Activated naive CD8-positive, alpha-beta T cell treated with anti-CD3 and anti-CD28 coated beads, Interleukin-2, amount 50 U/mL, for 24 hours (primary cell): Measurements from ENCODE around the gene ITGA6.

Experiments
- ATAC-seq: fragments of 150-1000 bp; cut with Tn5 transposase; one replicate; pipeline ENCODE4 v1.10.0; 2021
- DNase-seq: peaks from one replicate; pipeline ENCODE4 v3.0.0; 2021
- H3K27ac Mint-ChIP-seq: one replicate; pipeline ENCODE4 v1.8.0; 2021; ENCODE audit warnings: mild to moderate bottlenecking, mixed read lengths
- H3K27me3 Mint-ChIP-seq: one replicate; pipeline ENCODE4 v1.8.0; 2021; ENCODE audit warnings: mixed read lengths
- H3K36me3 Mint-ChIP-seq: one replicate; pipeline ENCODE4 v1.8.0; 2021; ENCODE audit warnings: low read depth, mixed read lengths
- H3K4me1 Mint-ChIP-seq: one replicate; pipeline ENCODE4 v1.8.0; 2021; ENCODE audit warnings: mixed read lengths
- H3K4me3 Mint-ChIP-seq: one replicate; pipeline ENCODE4 v1.8.0; 2021; ENCODE audit warnings: mild to moderate bottlenecking, moderate library complexity, mixed read lengths
- H3K9me3 Mint-ChIP-seq: one replicate; pipeline ENCODE4 v1.8.0; 2021; ENCODE audit warnings: mixed read lengths

Gene ITGA6

DNA sequence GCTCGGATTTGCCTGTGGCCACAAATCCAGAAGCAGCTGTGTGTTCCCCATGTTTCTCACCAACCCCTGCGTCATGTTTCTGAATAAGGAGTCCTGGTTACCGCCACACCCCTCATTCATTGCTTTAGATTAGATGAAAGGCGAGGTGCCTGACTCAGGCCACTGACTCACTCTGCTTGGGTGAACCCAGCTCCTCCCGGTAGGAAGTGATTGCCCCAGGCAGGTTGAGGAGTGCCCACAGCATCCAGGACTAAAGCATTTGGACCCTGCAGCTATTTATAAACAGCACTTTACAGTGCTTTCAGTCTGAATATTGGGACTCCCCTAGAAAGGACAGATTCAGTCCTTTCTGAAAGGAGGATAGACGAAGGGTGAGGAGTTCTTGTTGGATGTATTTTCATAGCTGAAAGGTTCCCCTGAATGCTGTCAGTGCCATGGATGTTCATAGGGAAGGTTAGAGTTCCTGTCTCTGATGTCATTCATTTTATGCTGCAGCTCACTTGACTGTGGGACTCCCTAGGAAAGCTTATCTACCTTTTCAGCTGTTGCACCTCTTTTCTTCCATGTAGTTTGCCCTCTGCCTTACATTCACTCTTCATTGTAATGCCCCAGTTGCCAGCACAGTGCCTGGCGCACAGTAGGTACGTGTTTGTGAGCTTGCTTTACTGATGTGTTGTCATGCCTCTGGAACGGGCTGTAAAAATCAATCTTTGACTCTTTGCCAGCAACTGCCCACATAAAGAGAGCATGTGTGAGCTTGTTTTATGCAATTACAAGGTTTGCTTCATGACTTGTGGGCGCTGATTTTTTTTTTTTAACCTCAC is 14.9 kb downstream of the ITGA6 start:
- peak overlapping the region; percentile 69 for H3K27ac Mint-ChIP-seq
- ATAC-seq = peak; percentile 74
- no peaks in the 10 kb centered on the region for H3K36me3 Mint-ChIP-seq
- H3K27me3 Mint-ChIP-seq = no peaks in the 10 kb centered on the region
- peak overlapping the region; percentile 65 for H3K4me3 Mint-ChIP-seq
- peak; percentile 65 for DNase-seq
- no peaks in the 10 kb centered on the region for H3K9me3 Mint-ChIP-seq
- peaks cover 49% of the 10 kb centered on the region for H3K4me1 Mint-ChIP-seq

- DNase-seq = no peak
- H3K36me3 Mint-ChIP-seq = no peaks in the 10 kb centered on the region
- H3K4me3 Mint-ChIP-seq = no peak overlapping the region
- H3K4me1 Mint-ChIP-seq = peaks cover 66% of the 10 kb centered on the region
- H3K9me3 Mint-ChIP-seq = no peaks in the 10 kb centered on the region
- H3K27ac Mint-ChIP-seq = no peak overlapping the region
- ATAC-seq = no peak
- no peaks in the 10 kb centered on the region for H3K27me3 Mint-ChIP-seq
These were observed 18.5 kb downstream of the ITGA6 start for GRCh38 chr2:172445851-172446250.

DNA sequence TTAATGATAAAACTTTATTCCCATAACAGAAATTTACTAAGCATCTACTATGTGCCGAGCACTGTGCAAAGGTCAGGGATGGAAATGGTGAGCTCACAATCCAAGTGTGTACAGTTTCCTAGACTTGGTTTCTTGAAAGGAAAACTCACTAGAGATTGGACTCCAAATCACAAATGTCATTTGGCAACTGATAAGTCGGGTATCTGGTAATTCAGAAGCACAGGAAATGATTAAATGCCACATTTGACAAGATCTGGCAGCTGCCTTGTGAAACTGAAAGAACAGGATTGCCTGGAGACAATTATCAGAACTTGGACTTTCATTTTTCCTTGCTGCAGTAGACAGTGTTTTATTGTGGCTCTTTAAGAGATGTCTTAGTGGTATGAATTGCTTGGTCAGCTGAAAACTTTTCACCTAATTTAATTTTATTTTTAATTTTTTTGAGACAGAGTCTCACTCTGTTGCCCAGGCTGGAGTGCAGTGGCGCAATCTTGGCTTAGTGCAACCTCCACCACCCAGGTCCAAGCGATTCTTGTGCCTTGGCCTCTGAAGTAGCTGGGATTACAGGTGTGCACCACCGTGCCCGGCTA is 19.2 kb downstream of the ITGA6 start:
- no peak for DNase-seq
- Mint-ChIP-seq H3K36me3 (no peaks in the 10 kb centered on the region), H3K27me3 (no peaks in the 10 kb centered on the region), H3K9me3 (no peaks in the 10 kb centered on the region), H3K27ac (peak overlapping the region; percentile 11), H3K4me1 (peaks cover 62% of the 10 kb centered on the region), H3K4me3 (no peak overlapping the region)
- ATAC-seq = peak; percentile 54

DNA sequence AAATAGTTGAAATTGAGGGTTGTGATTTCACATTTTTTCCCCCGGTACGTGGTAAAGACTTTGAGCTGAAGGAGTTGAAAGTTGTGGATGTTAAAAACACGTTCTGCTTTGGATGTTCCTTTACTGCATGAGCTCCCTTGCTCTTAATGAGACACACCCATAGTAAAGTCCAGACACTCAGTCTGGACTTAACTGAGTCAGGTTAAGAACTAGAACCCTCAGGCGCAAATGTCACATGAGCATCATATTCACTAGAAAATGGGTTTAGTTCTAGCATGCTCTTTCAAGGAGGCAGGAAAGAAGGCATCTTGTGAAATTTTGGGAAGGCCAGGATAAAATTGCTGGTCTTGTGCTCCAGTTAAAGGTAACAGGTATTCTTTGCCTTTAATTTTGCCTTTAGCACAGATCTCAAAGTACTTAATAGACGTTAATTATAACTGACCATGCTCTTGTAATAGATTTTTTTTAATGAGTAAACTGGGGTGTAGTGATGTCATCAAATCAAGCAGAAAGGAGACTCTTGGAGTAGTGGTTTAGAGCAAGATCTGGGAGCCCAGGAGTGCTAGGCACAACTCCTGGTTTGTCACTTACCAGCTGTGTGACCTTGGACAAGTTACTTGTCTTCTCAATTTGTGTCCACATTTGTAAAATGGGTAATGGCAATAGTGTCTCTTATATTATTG is 20.6 kb downstream of the ITGA6 start:
- DNase-seq (no peak), ATAC-seq (no peak)
- no peaks in the 10 kb centered on the region for H3K9me3 Mint-ChIP-seq
- no peak overlapping the region for H3K4me3 Mint-ChIP-seq
- H3K4me1 Mint-ChIP-seq = peaks cover 58% of the 10 kb centered on the region
- no peaks in the 10 kb centered on the region for H3K27me3 Mint-ChIP-seq
- H3K36me3 Mint-ChIP-seq = no peaks in the 10 kb centered on the region
- H3K27ac Mint-ChIP-seq = no peak overlapping the region

DNA sequence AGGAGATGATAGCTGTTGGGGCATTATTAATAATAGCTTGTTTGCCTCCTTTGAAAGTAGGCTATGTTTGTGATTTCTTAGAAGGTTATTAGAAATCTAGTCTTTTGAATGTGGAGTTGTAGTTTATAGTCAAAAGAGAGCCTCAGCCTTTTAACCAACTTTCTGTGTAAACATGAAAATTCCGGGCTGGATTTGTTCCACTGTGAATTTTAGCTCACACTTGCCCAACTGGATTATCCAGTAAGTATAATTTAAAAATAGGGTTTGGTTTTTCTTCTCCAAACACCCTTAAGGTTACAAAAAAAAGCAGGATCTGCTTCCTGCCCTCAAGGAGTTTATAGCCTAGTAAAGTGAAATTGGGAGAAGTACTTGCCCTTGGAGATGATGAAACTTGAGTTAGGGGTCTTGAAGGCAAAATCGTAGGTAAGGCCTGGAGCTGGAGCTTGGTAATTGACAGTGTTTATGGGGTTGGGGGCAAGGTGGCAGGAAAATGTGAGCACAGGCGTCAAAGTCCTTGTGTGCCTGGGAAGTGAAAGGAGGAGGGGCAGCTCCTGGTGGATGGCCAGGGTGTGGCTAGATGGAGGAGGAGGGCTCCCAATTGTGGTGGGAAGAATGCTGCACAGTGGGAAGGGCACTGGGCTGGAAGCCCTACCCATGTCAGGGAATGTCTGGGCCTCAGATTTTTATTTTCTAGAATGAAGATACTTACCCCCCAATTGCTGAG is 21.3 kb downstream of the ITGA6 start:
- peaks cover 54% of the 10 kb centered on the region for H3K4me1 Mint-ChIP-seq
- no peak for ATAC-seq
- H3K27me3 Mint-ChIP-seq = no peaks in the 10 kb centered on the region
- DNase-seq = no peak
- no peaks in the 10 kb centered on the region for H3K36me3 Mint-ChIP-seq
- no peaks in the 10 kb centered on the region for H3K9me3 Mint-ChIP-seq
- no peak overlapping the region for H3K4me3 Mint-ChIP-seq
- H3K27ac Mint-ChIP-seq = no peak overlapping the region

GRCh38 chr2:172449911-172450550 is 22.6 kb downstream of the ITGA6 start:
- H3K36me3 Mint-ChIP-seq = no peaks in the 10 kb centered on the region
- peaks cover 63% of the 10 kb centered on the region for H3K4me1 Mint-ChIP-seq
- no peaks in the 10 kb centered on the region for H3K27me3 Mint-ChIP-seq
- peak; percentile 27 for ATAC-seq
- no peak overlapping the region for H3K4me3 Mint-ChIP-seq
- H3K27ac Mint-ChIP-seq = peak overlapping the region; percentile 17
- DNase-seq = no peak
- H3K9me3 Mint-ChIP-seq = no peaks in the 10 kb centered on the region

DNA sequence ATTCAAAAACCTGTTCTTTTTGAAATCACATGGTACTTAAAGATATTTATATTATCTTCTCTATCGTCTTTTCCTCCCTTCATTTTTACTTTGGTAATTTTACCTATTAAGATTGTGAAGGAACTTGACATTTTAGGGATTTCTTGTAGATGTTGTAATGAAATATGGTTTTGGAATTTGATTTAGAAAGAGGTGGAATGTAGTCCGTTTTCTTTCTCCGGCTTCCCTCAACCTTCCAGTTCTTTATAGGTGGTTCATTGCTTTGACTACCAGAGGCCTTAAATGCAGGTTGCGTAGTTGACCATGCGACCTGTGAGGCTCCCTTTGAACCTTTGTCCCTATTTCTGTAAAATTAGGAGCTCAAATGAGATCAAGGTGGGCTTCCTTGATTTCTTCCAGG is 24.5 kb downstream of the ITGA6 start:
- Mint-ChIP-seq H3K27me3 (no peaks in the 10 kb centered on the region), H3K36me3 (no peaks in the 10 kb centered on the region), H3K27ac (no peak overlapping the region), H3K9me3 (no peaks in the 10 kb centered on the region), H3K4me1 (peaks cover 66% of the 10 kb centered on the region), H3K4me3 (no peak overlapping the region)
- ATAC-seq = no peak
- no peak for DNase-seq

GRCh38 chr2:172452845-172453244 is 25.5 kb downstream of the ITGA6 start:
- Mint-ChIP-seq H3K4me3 (no peak overlapping the region), H3K27ac (no peak overlapping the region), H3K36me3 (no peaks in the 10 kb centered on the region), H3K9me3 (no peaks in the 10 kb centered on the region), H3K4me1 (peaks cover 64% of the 10 kb centered on the region), H3K27me3 (no peaks in the 10 kb centered on the region)
- DNase-seq (no peak), ATAC-seq (no peak)

DNA sequence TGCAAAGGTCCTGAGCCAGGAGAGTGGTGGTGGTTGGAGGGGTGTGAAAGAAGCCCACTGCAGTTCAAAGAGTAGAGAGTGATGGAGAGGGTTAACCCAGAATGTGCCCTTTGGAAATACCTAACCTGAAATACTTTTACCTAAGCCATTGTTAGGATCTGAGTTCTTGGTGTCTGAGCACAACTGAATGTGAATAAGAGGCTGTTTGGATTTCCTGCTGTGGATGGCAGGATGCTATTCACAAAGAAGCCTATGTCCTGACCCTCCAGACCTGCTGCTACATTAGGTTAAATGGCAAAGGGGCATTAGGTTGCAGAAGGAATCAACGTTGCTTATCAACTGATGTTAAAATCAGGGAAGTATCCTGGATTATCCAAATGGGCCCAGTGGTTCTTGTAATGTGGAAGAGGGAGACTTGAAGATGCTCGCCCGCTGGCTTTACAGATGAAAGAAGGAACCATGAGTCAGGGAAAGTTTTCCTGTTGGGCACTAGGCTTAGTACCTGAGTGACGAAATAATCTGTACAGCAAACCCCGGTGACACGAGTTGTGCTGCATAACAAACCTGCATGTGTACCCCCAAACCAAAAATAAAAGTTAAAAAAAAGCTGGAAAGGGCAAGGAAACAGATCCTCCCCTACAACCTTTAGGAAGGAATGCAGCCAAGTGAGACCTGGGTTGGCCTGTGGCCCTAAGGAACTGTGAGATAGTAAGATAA is 27.2 kb downstream of the ITGA6 start:
- H3K36me3 Mint-ChIP-seq = no peaks in the 10 kb centered on the region
- no peak overlapping the region for H3K27ac Mint-ChIP-seq

DNA sequence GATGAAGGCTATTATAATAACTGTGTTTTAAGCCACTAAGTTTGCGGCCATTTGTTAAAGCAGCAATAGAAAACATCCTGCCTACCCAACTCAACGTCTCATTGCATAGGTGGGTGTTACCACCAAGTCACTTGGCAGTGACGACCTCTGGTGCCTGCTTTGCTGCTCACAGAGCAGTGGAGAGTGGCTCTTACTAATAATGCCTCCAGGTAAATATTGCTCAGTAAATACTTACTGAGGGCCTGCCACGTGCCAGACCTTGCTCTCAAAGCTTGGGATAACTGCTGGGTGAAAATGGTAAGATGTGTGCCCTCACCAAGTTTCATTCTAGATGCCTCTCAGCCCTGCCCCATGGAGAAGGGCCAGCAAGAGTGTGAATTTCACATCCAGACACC is 27.7 kb downstream of the ITGA6 start:
- DNase-seq = no peak
- Mint-ChIP-seq H3K9me3 (no peaks in the 10 kb centered on the region), H3K27me3 (no peaks in the 10 kb centered on the region), H3K36me3 (no peaks in the 10 kb centered on the region), H3K4me1 (peaks cover 71% of the 10 kb centered on the region), H3K4me3 (no peak overlapping the region), H3K27ac (no peak overlapping the region)
- peak; percentile 69 for ATAC-seq

More for the DNA sequence above, 27.2 kb downstream of the ITGA6 start:
- Mint-ChIP-seq H3K4me3 (no peak overlapping the region), H3K9me3 (no peaks in the 10 kb centered on the region), H3K27me3 (no peaks in the 10 kb centered on the region), H3K4me1 (peaks cover 69% of the 10 kb centered on the region)
- ATAC-seq (no peak), DNase-seq (no peak)

- no peaks in the 10 kb centered on the region for H3K9me3 Mint-ChIP-seq
- no peaks in the 10 kb centered on the region for H3K36me3 Mint-ChIP-seq
- H3K27ac Mint-ChIP-seq = no peak overlapping the region
- H3K4me3 Mint-ChIP-seq = no peak overlapping the region
- no peaks in the 10 kb centered on the region for H3K27me3 Mint-ChIP-seq
- DNase-seq = no peak
- H3K4me1 Mint-ChIP-seq = peaks cover 76% of the 10 kb centered on the region
- no peak for ATAC-seq
These were observed 28.6 kb downstream of the ITGA6 start for GRCh38 chr2:172456002-172456401.

- no peaks in the 10 kb centered on the region for H3K36me3 Mint-ChIP-seq
- H3K9me3 Mint-ChIP-seq = no peaks in the 10 kb centered on the region
- H3K4me1 Mint-ChIP-seq = peaks cover 82% of the 10 kb centered on the region
- no peak for ATAC-seq
- no peak overlapping the region for H3K4me3 Mint-ChIP-seq
- no peaks in the 10 kb centered on the region for H3K27me3 Mint-ChIP-seq
- peak overlapping the region; percentile 11 for H3K27ac Mint-ChIP-seq
- no peak for DNase-seq
These were observed 30.1 kb downstream of the ITGA6 start for GRCh38 chr2:172457536-172457935.

DNA sequence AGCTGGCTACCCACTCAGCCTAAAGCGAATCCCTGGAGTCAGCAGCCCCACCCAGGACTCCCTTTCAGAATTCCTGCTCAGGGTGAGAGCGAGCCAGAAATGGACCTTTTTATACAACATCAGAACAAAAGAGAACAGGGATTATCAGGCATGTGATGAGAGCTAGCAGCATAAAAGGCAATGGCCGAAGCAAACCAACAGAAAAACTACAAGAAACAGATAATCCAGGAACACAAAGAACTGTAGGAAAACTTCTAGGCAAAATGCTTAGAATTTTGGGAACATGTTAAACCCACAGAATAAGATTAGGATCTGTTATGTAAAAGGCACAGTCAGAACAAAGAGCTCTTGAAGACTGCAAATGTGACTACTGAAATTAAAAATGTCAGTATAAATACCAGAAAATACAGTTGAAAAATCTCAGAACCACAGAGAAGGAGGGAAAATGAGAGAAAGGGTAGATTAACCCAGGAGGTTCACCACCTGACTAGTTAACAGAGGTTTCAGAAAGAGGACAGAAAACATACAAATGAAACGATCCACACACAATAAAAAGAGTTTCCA is 31.3 kb downstream of the ITGA6 start:
- Mint-ChIP-seq H3K9me3 (no peaks in the 10 kb centered on the region), H3K27ac (no peak overlapping the region), H3K36me3 (no peaks in the 10 kb centered on the region), H3K27me3 (no peaks in the 10 kb centered on the region), H3K4me1 (peaks cover 86% of the 10 kb centered on the region), H3K4me3 (no peak overlapping the region)
- no peak for DNase-seq
- no peak for ATAC-seq
